B cell (primary cell): ENCODE measurements around the gene KCNQ1OT1. TPM values are rescaled to one million over a fixed set of nuclear protein-coding genes. Genes with fewer than 3 reads are reported as not detected.

Source experiments
- ATAC-seq: fragments of 200-7000 bp; cut with Tn5 transposase; one replicate; pipeline ENCODE4 v1.10.0; 2021; ENCODE audit warnings: low read depth, mild to moderate bottlenecking, moderate number of reproducible peaks, moderate library complexity
- CTCF ChIA-PET: fragments of 350-600 bp; sonication (Branson Sonifier 250); formaldehyde crosslinking; loops from one replicate; lab custom pipeline; 2021; ENCODE audit warnings: antibody characterized with exemption, inconsistent platforms; lab: Charles Lee
- POLR2A ChIA-PET: fragments of 350-600 bp; sonication (Branson Sonifier 250); formaldehyde crosslinking; loops from one replicate; lab custom pipeline; 2021; ENCODE audit warnings: antibody characterized with exemption; lab: Charles Lee
- DNase-seq: peaks from one replicate; pipeline ENCODE4 v3.0.0; 2013
- H2AFZ ChIP-seq: 2 replicates; pipeline ENCODE4 v1.6.1; 2012; ENCODE audit warnings: mild to moderate bottlenecking, low read depth, low read length; ENCODE audit not compliant: insufficient read depth, poor library complexity, severe bottlenecking
- H3K27ac ChIP-seq, 2 donors: 1 replicate in 1 of 2; 2 replicates in 1 of 2; pipeline ENCODE4 v1.5.1; 2012 to 2013; ENCODE audit warnings: low read length in 2 of 2, mild to moderate bottlenecking in 2 of 2, moderate library complexity in 1 of 2
- H3K27me3 ChIP-seq, 4 experiments: fragments of 200-600 bp in 1 of 4; sonication (generic) in 1 of 4; replicated peaks in 1 of 4; 1 replicate in 2 of 4; 2 replicates in 2 of 4; pipeline versions ENCODE4 v1.6.1 to v1.7.0; 2013 to 2016; ENCODE audit warnings: low read length in 3 of 4, mild to moderate bottlenecking in 2 of 4, mixed read lengths in 1 of 4, moderate library complexity in 1 of 4; ENCODE audit not compliant: insufficient read depth in 4 of 4, control insufficient read depth in 3 of 4; ENCODE audit errors: control extremely low read depth in 1 of 4
- H3K36me3 ChIP-seq, 2 experiments: replicated peaks in 1 of 2; 1 replicate in 1 of 2; 2 replicates in 1 of 2; pipeline versions ENCODE4 v1.6.1 to v1.7.1; 2013; ENCODE audit warnings: low read length in 1 of 2; ENCODE audit not compliant: insufficient read depth in 2 of 2, control insufficient read depth in 1 of 2; ENCODE audit errors: control extremely low read depth in 1 of 2, extremely low read depth in 1 of 2
- H3K4me1 ChIP-seq, 2 donors: fragments of 200-600 bp in 1 of 2; sonication (generic) in 1 of 2; 1 replicate in 1 of 2; 2 replicates in 1 of 2; pipeline versions ENCODE4 v1.5.1 to v1.6.1; 2013 to 2017; ENCODE audit warnings: low read length in 2 of 2; ENCODE audit not compliant: control insufficient read depth in 2 of 2, insufficient read depth in 2 of 2
- H3K4me2 ChIP-seq: replicated peaks from 2 replicates; pipeline ENCODE3; 2012; ENCODE audit warnings: mild to moderate bottlenecking, low read depth, low read length; ENCODE audit not compliant: poor library complexity, severe bottlenecking
- H3K4me3 ChIP-seq, 5 experiments: fragments of 200-600 bp in 1 of 5; sonication (generic) in 1 of 5; 1 replicate in 3 of 5; 2 replicates in 2 of 5; pipeline versions ENCODE4 v1.5.1 to v1.7.0; 2011 to 2016; ENCODE audit warnings: low read length in 4 of 5, mild to moderate bottlenecking in 4 of 5, low read depth in 2 of 5, control low read depth in 1 of 5, moderate library complexity in 1 of 5; ENCODE audit not compliant: insufficient read depth in 1 of 5; ENCODE audit errors: control extremely low read depth in 1 of 5, extremely low read depth in 1 of 5
- H3K79me2 ChIP-seq: fragments of 200-600 bp; sonication (generic); one replicate; pipeline ENCODE4 v1.6.0; 2016; ENCODE audit warnings: low read length; ENCODE audit not compliant: control insufficient read depth, insufficient read depth
- H3K9ac ChIP-seq: fragments of 200-600 bp; sonication (generic); 2 replicates; pipeline ENCODE4 v1.6.1; 2017; ENCODE audit warnings: mild to moderate bottlenecking, low read length, moderate library complexity
- H3K9me3 ChIP-seq, 3 donors: one replicate each; pipeline versions ENCODE4 v1.6.1 to v1.7.1; 2013; ENCODE audit warnings: low read length in 2 of 3; ENCODE audit not compliant: control insufficient read depth in 2 of 3, insufficient read depth in 1 of 3; ENCODE audit errors: control extremely low read depth in 1 of 3
- H4K20me1 ChIP-seq: 2 replicates; pipeline ENCODE4 v1.6.0; 2012; ENCODE audit warnings: mild to moderate bottlenecking, low read length; ENCODE audit not compliant: insufficient read depth, control insufficient read depth, poor library complexity, severe bottlenecking
- H3K27ac Mint-ChIP-seq: one replicate; pipeline ENCODE4 v1.8.0; 2021; ENCODE audit warnings: mixed read lengths
- H3K27me3 Mint-ChIP-seq: one replicate; pipeline ENCODE4 v1.8.0; 2021; ENCODE audit warnings: mixed read lengths
- H3K4me1 Mint-ChIP-seq: one replicate; pipeline ENCODE4 v1.8.0; 2021; ENCODE audit warnings: mixed read lengths
- H3K4me3 Mint-ChIP-seq: one replicate; pipeline ENCODE4 v1.8.0; 2021; ENCODE audit warnings: mixed read lengths
- H3K9me3 Mint-ChIP-seq: one replicate; pipeline ENCODE4 v1.8.0; 2022; ENCODE audit warnings: mixed read lengths; ENCODE audit not compliant: insufficient read depth
- EZH2 ChIP-seq: IDR thresholded peaks from 2 replicates; pipeline ENCODE4 v1.6.1; 2012; ENCODE audit warnings: borderline replicate concordance, low read depth, mild to moderate bottlenecking, moderate library complexity, low read length; ENCODE audit not compliant: insufficient read depth, poor library complexity, severe bottlenecking
- WGBS: methylation state at CpG from one replicate; pipeline ENCODE4 v1.1.5; 2013; ENCODE audit warnings: missing lambda C conversion rate; ENCODE audit not compliant: insufficient coverage; 5-methylcytosine and 5-hydroxymethylcytosine counted together
- intact Hi-C: fragments of 100-400 bp; cut with micrococcal nuclease; formaldehyde crosslinking; loops from one replicate; pipeline ENCODE4 v1.10.0; 2022
- polyA plus RNA-seq: library from polyadenylated mRNA; depleted of rRNA; stranded (reverse); fragments of >200 nt; gene quantifications from 2 replicates; pipeline ENCODE4 v1.2.3, GENCODE V29; 2012
- total RNA-seq, 2 donors: library from RNA; stranded (reverse); fragments of 120-200 nt in 1 of 2; gene quantifications; 1 replicate in 1 of 2; 2 replicates in 1 of 2; pipeline versions ENCODE4 v1.2.3 to v1.2.4, GENCODE V29; 2013 to 2022
- TF ChIP-seq, protein P1 (sequence below): fragments of 200-600 bp; IDR thresholded peaks from one replicate; pipeline ENCODE4 v1.8.0; 2022; ENCODE audit warnings: antibody characterized with exemption, mild to moderate bottlenecking

The KCNQ1OT1 gene
- total and polyA plus RNA-seq, 2 donors (not counting 1 experiment from before 2014, with no cell fraction given) = 0.03 to 0.89 TPM

DNA sequence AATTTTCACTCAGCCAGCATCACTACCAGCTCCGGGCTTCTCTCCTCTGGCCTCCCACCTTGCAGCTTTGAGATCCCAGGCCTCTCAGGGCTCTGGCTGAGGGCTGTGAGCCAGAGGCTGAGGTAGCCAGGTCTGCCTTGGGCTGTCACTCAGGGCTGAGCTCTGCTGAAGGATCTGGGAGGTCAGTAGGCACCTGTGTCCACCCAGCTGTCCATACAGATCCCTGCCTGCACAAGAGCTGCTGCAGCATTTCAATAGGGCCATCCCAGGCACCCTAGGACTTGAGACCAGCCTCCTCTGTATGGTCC, 12.6 kb downstream of the KCNQ1OT1 start:
- no peak overlapping the region for H3K4me3 ChIP-seq
- H3K36me3 ChIP-seq = no peaks in the 10 kb centered on the region
- H4K20me1 ChIP-seq = no peaks in the 10 kb centered on the region
- ATAC-seq = no peak
- no peaks in the 10 kb centered on the region for H3K27me3 ChIP-seq
- peaks cover 5% of the 10 kb centered on the region for H3K79me2 ChIP-seq
- no peak for TF ChIP-seq EZH2
- TF ChIP-seq, protein P1, sequence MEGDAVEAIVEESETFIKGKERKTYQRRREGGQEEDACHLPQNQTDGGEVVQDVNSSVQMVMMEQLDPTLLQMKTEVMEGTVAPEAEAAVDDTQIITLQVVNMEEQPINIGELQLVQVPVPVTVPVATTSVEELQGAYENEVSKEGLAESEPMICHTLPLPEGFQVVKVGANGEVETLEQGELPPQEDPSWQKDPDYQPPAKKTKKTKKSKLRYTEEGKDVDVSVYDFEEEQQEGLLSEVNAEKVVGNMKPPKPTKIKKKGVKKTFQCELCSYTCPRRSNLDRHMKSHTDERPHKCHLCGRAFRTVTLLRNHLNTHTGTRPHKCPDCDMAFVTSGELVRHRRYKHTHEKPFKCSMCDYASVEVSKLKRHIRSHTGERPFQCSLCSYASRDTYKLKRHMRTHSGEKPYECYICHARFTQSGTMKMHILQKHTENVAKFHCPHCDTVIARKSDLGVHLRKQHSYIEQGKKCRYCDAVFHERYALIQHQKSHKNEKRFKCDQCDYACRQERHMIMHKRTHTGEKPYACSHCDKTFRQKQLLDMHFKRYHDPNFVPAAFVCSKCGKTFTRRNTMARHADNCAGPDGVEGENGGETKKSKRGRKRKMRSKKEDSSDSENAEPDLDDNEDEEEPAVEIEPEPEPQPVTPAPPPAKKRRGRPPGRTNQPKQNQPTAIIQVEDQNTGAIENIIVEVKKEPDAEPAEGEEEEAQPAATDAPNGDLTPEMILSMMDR = no peak
- 100% methylated on average over 1 of the region's 1 CpG for WGBS
- ChIA-PET CTCF (no interaction called here), POLR2A (no interaction called here)
- DNase-seq = no peak
- H3K4me1 ChIP-seq = peaks cover 0 to 5% of the 10 kb centered on the region in 2 donors
- H3K9me3 ChIP-seq = no peaks in the 10 kb centered on the region
- intact Hi-C loops = no loop called here
- no peak overlapping the region for H3K9ac ChIP-seq
- peaks cover 10% of the 10 kb centered on the region for H3K4me1 Mint-ChIP-seq
- no peaks in the 10 kb centered on the region for H3K27me3 Mint-ChIP-seq
- no peaks in the 10 kb centered on the region for H3K9me3 Mint-ChIP-seq
- H3K27ac Mint-ChIP-seq = no peak overlapping the region
- no peak overlapping the region for H2AFZ ChIP-seq
- H3K4me3 Mint-ChIP-seq = no peak overlapping the region
- no peak overlapping the region for H3K27ac ChIP-seq
- H3K4me2 ChIP-seq = no peak overlapping the region

DNA sequence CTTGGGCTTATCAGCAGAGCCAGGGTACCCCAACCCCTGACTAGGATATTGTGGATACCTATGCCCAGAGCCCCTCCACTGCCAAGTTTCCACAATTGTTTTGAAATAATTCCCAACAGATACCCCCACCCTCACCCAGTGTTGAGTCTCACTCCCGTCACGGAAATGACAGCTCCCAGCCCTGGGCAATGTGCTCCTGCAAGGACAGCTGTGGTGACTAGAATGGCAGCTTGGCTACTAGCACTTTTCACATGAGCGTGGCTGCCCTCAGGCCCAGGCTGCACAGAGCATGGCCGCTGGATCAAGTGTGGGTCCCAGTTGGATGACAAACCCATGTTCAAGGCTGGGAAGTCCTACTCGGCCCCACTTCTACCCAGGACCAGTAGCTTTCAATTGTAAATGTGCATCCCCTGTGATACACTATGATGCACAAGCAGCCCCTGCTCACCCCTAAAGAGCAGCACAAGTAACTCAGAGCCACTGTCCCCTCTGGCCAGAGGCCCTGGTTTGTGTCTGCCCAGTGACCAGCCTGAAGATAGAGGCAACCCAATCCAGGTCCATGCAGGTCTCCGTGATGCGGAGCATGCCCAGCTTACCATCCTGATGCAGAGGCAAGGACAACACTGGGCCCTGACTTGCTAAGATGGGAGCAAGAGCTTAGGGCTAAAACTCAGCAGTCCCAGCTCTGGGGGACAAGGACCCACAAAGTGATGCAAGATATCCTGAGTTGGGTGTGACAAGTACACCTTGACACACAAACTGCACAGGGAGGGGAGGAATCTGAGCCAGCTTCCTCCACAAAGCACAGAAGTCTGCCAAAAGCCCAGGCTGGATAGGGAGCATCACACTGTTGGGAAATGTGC, 13.2 kb downstream of the KCNQ1OT1 start:
- Histone ChIP-seq H3K36me3 (no peaks in the 10 kb centered on the region), H3K27ac (no peak overlapping the region), H3K79me2 (peaks cover 5% of the 10 kb centered on the region), H3K9ac (no peak overlapping the region), H3K4me1 (peaks cover 5 to 10% of the 10 kb centered on the region in 2 donors), H3K9me3 (no peaks in the 10 kb centered on the region), H3K4me2 (no peak overlapping the region), H3K4me3 (no peak overlapping the region), H3K27me3 (no peaks in the 10 kb centered on the region), H2AFZ (no peak overlapping the region), H4K20me1 (no peaks in the 10 kb centered on the region)
- ATAC-seq (no peak), DNase-seq (no peak)
- H3K4me3 Mint-ChIP-seq = no peak overlapping the region
- WGBS = 97% methylated on average over 7 of the region's 7 CpGs
- no peak overlapping the region for H3K27ac Mint-ChIP-seq
- intact Hi-C loops = no loop called here
- no peaks in the 10 kb centered on the region for H3K9me3 Mint-ChIP-seq
- ChIA-PET POLR2A (no interaction called here), CTCF (no interaction called here)
- H3K4me1 Mint-ChIP-seq = peaks cover 16% of the 10 kb centered on the region
- H3K27me3 Mint-ChIP-seq = no peaks in the 10 kb centered on the region
- TF ChIP-seq, protein P1 = no peak
- no peak for TF ChIP-seq EZH2
